HG03039 (cell line): ENCODE results near the gene TMEM143.

Experiments
- ATAC-seq: cut with Tn5 transposase; IDR thresholded peaks from one replicate; pipeline ENCODE4 v1.9.1; 2021; ENCODE audit warnings: mild to moderate bottlenecking, moderate library complexity; ENCODE audit not compliant: unreplicated experiment

The TMEM143 gene

DNA sequence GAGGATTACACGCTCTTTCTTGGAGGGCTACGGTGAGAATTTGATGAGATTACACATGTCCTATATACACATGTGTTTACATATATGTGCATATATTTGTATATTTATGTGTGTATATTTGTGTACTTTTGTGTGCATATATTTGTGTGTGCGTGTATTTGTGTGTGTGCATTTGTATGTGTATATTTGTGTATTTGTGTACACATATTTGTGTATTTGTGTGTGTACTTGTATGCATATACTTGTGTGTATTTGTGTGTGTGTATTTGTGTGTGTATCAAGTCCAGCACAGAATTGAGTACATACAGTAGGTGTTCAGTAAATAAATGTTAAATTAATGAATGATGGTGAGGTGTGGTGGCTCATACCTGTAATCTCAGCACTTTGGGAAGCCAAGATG is 1.8 kb downstream of the TMEM143 start:
- no peak for ATAC-seq

- no peak for ATAC-seq
These were observed 4.6 kb downstream of the TMEM143 start for GRCh38 chr19:48359123-48359522.

- no peak for ATAC-seq
These were observed 8.3 kb downstream of the TMEM143 start for GRCh38 chr19:48355365-48355954.

GRCh38 chr19:48354332-48354992 is 9.3 kb downstream of the TMEM143 start:
- ATAC-seq = no peak

DNA sequence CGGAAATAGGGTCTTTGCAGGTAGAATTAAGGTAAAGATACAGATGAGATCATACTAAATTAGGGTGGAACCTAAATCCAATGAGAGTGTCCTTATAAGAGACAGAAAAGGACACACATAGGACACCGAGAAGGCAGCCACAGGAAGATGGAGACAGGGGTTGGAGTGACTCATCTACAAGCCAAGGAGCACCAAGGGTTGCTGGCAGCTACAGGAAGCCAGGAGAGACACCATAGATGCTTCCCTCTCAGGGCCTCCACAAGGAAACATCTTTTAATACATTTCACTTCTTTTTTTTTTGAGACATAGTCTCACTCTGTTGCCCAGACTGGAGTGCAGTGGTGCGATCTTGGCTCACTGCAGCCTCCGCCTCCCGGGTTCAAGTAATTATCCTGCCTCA is 10.1 kb downstream of the TMEM143 start:
- no peak for ATAC-seq

DNA sequence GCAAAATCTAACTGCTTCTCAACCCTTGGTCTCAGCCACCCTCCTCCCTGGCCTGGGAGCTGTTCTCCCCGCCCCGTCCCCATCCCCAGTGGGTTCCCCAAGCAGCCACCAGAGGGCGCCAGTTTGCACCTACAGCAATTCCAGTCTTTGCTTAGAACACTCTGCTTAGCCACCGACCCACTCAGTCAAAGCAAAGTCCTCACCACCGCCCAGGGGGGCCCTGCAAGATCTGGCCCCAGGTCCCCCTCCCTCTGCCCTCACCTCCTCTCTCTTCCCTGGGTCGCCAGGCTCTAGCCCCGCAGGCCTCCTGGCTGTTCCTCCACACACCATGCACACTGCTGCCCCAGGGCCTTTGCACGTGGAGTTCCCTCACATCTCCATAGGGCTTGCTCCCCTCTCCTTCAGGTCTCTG is 12.4 kb downstream of the TMEM143 start:
- no peak for ATAC-seq

GRCh38 chr19:48350856-48351255 is 12.9 kb downstream of the TMEM143 start:
- no peak for ATAC-seq

DNA sequence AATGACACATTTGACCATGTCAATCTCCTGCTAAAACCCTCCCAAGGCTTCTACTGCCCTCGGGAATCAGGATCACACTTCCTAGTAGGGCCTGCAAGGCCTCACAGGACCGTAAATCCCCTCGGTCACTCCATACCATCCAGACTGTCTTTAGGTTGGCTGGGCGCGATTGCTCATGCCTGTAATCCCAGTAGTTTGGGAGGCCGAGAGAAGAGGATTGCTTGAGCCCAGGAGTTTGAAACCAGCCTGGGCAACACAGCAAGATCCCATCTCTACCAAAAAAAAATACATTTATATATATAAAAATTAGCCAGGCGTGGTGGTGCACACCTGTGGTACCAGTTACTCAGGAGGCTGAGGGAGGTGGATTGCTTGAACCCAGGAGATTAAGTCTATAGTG is 15.0 kb downstream of the TMEM143 start:
- ATAC-seq = no peak

DNA sequence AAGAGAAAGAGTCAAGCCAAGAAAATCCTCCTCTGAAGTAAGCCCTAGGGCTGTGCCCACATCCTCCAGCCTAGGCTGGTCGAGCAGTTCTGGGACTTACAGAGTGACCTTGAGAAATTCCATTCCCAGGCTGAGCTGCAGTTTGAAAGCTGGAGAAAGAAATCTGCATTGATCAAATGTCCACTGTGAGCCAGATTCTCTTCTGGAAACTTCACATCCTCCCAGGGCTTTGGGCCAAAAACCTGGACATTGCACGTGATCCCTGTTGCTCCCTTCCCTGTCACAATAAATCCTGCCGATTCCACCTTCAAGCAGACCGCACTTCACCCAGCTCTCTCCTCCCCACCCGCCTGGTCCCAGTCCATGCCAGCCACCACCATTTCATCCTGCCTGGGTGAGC is 15.7 kb downstream of the TMEM143 start:
- ATAC-seq = no peak

GRCh38 chr19:48346191-48346590 is 17.5 kb downstream of the TMEM143 start:
- ATAC-seq = no peak

DNA sequence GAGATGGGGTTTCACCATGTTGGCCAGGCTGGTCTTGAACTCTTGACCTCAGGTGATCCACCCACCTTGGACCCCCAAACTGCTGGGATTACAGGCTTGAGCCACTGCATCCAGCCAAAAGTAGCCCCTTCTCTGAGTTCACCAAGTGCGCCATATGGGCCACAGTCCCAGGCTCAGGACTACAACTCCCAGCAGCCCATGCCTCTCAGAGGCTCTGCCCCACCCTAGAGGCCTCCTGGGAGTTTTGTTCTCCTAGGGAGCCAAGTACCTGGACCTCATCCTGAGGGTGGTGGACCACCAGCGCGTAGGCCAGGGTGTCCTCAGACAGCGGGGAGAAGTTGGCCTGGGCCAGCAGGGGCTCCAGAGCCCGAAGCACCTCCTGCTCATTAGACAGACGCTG is 18.8 kb downstream of the TMEM143 start:
- ATAC-seq = no peak

GRCh38 chr19:48342841-48343540 is 20.7 kb downstream of the TMEM143 start:
- ATAC-seq = no peak

- no peak for ATAC-seq
These were observed 21.4 kb downstream of the TMEM143 start for GRCh38 chr19:48342414-48342738.

GRCh38 chr19:48341515-48342413 is 22.0 kb downstream of the TMEM143 start:
- ATAC-seq = no peak

DNA sequence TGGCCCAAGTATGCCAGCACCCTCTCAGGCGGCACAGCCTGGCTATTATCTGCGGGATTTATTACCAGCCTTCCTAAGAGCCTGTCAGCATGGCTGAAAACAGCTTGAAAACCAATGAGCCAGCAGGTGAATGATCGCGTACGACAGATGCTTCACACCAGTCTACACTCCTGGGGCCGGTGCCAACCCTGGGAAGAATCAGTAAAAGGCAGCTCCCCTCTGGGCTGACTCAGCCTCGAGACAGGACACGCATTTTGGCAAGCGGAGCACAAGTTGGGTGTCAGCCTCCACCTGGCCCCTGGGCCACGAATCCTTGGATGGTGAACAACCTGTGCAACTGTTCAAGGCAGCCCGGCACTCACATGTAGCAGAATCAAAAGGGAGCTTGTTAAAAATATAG is 22.7 kb downstream of the TMEM143 start:
- ATAC-seq = no peak

GRCh38 chr19:48338802-48339503 is 24.8 kb downstream of the TMEM143 start:
- ATAC-seq = no peak

GRCh38 chr19:48338253-48338755 is 25.4 kb downstream of the TMEM143 start:
- ATAC-seq = no peak

DNA sequence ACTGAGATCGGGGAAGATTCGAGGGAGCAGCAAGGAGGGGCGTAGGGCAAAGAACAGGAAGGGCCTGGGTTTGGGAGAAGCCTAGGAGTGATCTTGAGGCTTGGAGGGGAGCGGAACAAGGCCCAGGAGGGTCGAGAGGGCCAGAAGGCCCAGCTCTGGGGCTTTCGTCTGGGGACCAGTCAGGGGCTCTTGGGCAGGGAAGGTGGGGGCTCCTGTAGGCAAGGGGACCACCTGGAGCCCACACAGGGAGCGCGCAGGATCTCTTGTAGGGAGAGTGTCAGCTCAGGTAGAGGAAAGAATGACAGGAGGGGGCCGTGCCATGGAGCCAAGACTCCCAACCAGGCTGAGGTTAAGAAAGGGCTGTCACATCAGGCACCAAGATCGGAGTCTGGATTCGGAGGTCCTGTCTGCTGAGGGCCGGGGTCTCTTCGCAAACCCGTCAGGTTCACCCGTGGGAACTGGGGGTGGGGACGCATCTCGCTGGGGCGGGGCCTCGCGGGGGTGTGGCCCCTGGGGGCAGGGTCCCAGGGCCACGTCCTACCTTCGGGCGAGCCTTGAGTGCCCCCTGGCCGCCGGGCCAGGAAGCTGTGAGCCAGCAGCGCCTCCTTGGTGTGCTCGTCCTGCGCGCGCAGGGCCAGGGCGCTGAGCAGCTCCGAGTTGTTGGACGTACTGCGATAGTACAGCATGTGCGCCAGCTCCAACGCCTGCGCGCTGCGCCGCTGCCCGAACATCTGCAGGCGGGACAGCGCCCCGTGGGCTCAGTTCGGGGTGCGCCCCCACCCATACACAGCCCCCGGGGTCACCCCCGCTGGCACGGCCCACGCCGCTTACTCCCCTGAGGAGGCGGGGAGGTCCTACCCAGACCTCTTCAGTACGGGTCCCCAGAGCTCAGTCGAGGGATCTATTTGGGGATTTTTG is 30.0 kb downstream of the TMEM143 start:
- peak; percentile 39 for ATAC-seq

- ATAC-seq = peak; percentile 44
These were observed 30.9 kb downstream of the TMEM143 start for GRCh38 chr19:48332662-48333466.
